Pulmonary artery endothelial cell (primary cell): Measurements from ENCODE around the gene PABPC5. TPM values are rescaled to one million over a fixed set of nuclear protein-coding genes. Genes with fewer than 3 reads are reported as not detected.

Experiments
- DNase-seq: peaks from one replicate; pipeline ENCODE4 v3.0.0-alpha.2; 2011; ENCODE audit warnings: low read depth, low spot score
- total RNA-seq: library from RNA; depleted of rRNA; stranded (reverse); fragments of >200 nt; gene quantifications from 2 replicates; pipeline ENCODE4 v1.2.3, GENCODE V29; 2014

The PABPC5 gene
- 0.92 and 2.0 TPM in 2 replicates for total RNA-seq

GRCh38 chrX:91434351-91435168, at the start of gene PABPC5:
Gene PABPC5 (plus strand): TSS chrX:91434839. CDS start chrX:91435578, 739 bp downstream.
- DNase-seq, result peak; percentile 4

- no peak for DNase-seq
Observed at GRCh38 chrX:91389026-91389425, 45.6 kb upstream of the PABPC5 start.

- no peak for DNase-seq
Observed at GRCh38 chrX:91414713-91415112, 19.9 kb upstream of the PABPC5 start.

GRCh38 chrX:91435395-91435794, 756 bp downstream of the PABPC5 start:
- DNase-seq, result no peak
